ENCODE data around the gene KLF5.

DNA sequence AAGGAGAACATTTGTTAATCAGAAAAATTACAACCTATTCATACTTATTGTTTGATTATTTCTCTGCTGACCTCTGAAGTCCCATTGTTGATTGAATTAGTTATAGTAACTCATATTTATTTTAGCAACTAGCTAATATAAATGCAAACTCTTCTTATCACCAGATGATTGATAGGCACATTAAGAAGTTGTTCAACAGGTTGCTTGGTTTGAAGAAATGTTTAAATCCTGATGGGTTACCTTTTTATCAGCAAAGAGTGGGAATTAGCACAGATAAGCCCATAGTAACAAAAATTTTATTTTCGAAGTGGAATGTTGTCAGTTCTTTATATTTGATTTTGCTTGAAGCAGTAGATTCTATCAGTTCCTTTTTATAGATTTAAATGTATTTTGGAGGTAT is 44.4 kb downstream of the KLF5 start:
- TF ChIP-seq, protein P1, sequence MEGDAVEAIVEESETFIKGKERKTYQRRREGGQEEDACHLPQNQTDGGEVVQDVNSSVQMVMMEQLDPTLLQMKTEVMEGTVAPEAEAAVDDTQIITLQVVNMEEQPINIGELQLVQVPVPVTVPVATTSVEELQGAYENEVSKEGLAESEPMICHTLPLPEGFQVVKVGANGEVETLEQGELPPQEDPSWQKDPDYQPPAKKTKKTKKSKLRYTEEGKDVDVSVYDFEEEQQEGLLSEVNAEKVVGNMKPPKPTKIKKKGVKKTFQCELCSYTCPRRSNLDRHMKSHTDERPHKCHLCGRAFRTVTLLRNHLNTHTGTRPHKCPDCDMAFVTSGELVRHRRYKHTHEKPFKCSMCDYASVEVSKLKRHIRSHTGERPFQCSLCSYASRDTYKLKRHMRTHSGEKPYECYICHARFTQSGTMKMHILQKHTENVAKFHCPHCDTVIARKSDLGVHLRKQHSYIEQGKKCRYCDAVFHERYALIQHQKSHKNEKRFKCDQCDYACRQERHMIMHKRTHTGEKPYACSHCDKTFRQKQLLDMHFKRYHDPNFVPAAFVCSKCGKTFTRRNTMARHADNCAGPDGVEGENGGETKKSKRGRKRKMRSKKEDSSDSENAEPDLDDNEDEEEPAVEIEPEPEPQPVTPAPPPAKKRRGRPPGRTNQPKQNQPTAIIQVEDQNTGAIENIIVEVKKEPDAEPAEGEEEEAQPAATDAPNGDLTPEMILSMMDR (IDR thresholded peaks at IDR 0.05) = no peak
- TF ChIP-seq ZFX (IDR thresholded peaks at IDR 0.05; ENCODE audit: borderline replicate concordance) = no peak

All from 22Rv1 (cell line).